Activated T-cell treated with anti-CD3 and anti-CD28 coated beads, Interleukin-2, amount 50 U/mL, for 24 hours (primary cell): ENCODE measurements around the gene APBA2.

Source experiments
- DNase-seq: peaks from one replicate; pipeline ENCODE4 v3.0.0-alpha.2; 2020
- H3K27ac Mint-ChIP-seq: 2 replicates; pipeline ENCODE4 v1.8.0; 2020; ENCODE audit warnings: mild to moderate bottlenecking, mixed read lengths
- H3K27me3 Mint-ChIP-seq: 2 replicates; pipeline ENCODE4 v1.8.0; 2020; ENCODE audit warnings: mixed read lengths
- H3K36me3 Mint-ChIP-seq: 2 replicates; pipeline ENCODE4 v1.8.0; 2020; ENCODE audit warnings: low read depth, mixed read lengths
- H3K4me1 Mint-ChIP-seq: 2 replicates; pipeline ENCODE4 v1.8.0; 2020; ENCODE audit warnings: low read depth, mixed read lengths
- H3K4me3 Mint-ChIP-seq: 2 replicates; pipeline ENCODE4 v1.8.0; 2020; ENCODE audit warnings: mild to moderate bottlenecking, moderate library complexity, mixed read lengths
- H3K9me3 Mint-ChIP-seq: 2 replicates; pipeline ENCODE4 v1.8.0; 2020; ENCODE audit warnings: mixed read lengths

The APBA2 gene

GRCh38 chr15:29127506-29128430, 242.0 kb downstream of the APBA2 start:
- Mint-ChIP-seq H3K9me3 (no peaks in the 10 kb centered on the region), H3K4me1 (peaks cover 3% of the 10 kb centered on the region), H3K27me3 (peaks cover 12% of the 10 kb centered on the region), H3K4me3 (no peak overlapping the region), H3K27ac (no peak overlapping the region), H3K36me3 (no peaks in the 10 kb centered on the region)
- no peak for DNase-seq

GRCh38 chr15:29128671-29129070, 242.9 kb downstream of the APBA2 start:
- no peak overlapping the region for H3K27ac Mint-ChIP-seq
- no peaks in the 10 kb centered on the region for H3K36me3 Mint-ChIP-seq
- no peaks in the 10 kb centered on the region for H3K9me3 Mint-ChIP-seq
- peaks cover 3% of the 10 kb centered on the region for H3K4me1 Mint-ChIP-seq
- DNase-seq, result no peak
- H3K4me3 Mint-ChIP-seq, result no peak overlapping the region
- H3K27me3 Mint-ChIP-seq, result peaks cover 16% of the 10 kb centered on the region

GRCh38 chr15:29129221-29129620, 243.4 kb downstream of the APBA2 start:
- Mint-ChIP-seq H3K27me3 (peaks cover 16% of the 10 kb centered on the region), H3K36me3 (no peaks in the 10 kb centered on the region), H3K27ac (no peak overlapping the region), H3K4me3 (no peak overlapping the region), H3K4me1 (peaks cover 3% of the 10 kb centered on the region), H3K9me3 (no peaks in the 10 kb centered on the region)
- DNase-seq, result no peak

DNA sequence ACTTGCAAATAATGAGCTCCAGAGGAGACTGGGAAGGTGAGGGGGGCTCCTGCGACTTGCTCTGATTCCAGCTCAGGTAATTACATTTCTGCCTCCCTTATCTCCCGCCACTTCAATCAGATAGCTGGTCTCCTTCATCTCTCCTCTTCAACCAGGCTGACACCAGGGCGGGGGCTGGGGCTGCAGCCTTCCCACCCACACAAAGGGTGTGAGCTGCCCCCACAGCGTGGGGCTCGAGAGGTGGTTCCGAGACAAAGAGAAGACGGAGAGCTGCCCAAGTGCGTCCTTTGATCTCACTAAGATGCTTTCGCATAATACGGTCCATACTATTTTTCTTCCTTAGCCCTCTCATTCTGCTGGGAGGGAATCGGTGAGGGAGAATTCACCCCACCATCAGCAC, 244.2 kb downstream of the APBA2 start:
- H3K36me3 Mint-ChIP-seq, result no peaks in the 10 kb centered on the region
- no peak for DNase-seq
- no peak overlapping the region for H3K4me3 Mint-ChIP-seq
- H3K4me1 Mint-ChIP-seq, result peaks cover 3% of the 10 kb centered on the region
- H3K27me3 Mint-ChIP-seq, result peaks cover 16% of the 10 kb centered on the region
- H3K27ac Mint-ChIP-seq, result no peak overlapping the region
- H3K9me3 Mint-ChIP-seq, result no peaks in the 10 kb centered on the region

- Mint-ChIP-seq H3K4me3 (no peak overlapping the region), H3K27me3 (peaks cover 22% of the 10 kb centered on the region), H3K36me3 (no peaks in the 10 kb centered on the region), H3K9me3 (no peaks in the 10 kb centered on the region), H3K27ac (no peak overlapping the region), H3K4me1 (peaks cover 3% of the 10 kb centered on the region)
- no peak for DNase-seq
Measured at GRCh38 chr15:29130476-29130875, 244.7 kb downstream of the APBA2 start.

DNA sequence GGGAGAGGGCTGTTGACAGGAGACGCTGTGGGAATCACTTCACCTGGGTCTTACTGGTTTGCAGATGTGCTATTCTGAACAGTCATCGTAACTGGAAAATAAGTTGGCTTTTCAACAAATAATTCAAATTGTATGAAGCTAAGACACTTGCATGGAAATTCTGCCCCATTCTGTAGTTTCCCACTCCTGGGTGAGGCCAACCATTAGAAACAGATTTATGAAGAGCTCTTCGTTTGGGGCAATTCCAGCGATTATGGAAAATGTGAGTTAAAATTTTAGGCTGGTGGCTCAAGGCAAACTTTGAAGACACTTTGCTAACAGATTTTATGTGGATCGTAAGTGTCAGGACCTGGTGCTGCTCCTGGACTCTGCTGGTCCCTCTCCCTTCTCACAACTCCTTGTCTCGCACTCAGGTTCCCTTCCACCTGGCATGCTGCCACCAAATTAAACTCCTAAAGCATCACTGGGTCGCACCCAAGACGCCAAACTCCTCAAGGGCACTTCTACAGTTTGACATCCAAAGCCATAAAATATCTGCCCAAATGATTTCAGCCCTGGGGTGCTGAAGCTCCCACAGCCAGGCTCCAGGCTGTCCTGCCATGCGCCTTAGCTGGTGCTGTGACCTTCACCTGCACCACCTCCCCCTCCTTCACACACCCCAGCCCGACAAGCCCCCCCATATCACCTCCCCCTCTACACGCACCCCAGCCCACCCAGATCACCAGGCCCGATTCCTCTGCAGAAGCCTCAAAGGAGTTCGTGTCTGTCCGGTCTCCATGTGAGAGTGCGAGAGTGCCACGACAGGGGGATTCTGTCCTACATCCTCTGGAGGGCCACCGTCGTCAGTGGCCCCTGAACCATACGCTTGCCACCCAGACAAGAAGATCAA, 245.4 kb downstream of the APBA2 start:
- peaks cover 22% of the 10 kb centered on the region for H3K27me3 Mint-ChIP-seq
- peaks cover 3% of the 10 kb centered on the region for H3K4me1 Mint-ChIP-seq
- no peak overlapping the region for H3K4me3 Mint-ChIP-seq
- no peak for DNase-seq
- peak overlapping the region; percentile 29 for H3K27ac Mint-ChIP-seq
- no peaks in the 10 kb centered on the region for H3K9me3 Mint-ChIP-seq
- no peaks in the 10 kb centered on the region for H3K36me3 Mint-ChIP-seq

DNA sequence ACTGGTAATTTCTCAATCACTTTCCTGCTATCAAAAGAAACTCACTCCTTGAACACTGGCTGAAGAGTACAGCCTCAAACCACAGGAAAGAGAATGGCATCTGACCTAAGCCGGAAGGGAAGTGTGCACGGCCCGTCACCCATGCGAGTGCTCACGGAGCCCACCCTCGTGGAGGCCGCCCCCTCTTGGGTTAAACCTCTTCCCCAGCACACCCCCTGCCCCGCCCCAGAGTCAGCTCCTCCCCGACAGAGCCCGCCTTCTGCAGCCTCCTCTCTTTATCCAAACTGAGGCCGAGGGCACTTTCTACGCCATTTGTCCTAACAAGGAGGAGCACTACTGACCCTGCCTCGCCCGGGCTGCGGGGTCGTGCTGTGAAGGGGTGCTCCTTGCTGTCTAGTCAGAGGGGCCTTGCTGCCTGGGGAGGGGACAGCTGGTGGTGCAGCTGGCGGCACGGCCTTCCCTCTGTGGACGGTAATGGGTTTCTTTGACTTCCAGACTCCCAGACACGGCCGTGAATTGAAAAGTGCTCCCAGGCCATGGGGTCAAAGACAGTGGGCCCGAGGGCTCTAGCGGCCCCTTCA, 246.2 kb downstream of the APBA2 start:
- Mint-ChIP-seq H3K9me3 (no peaks in the 10 kb centered on the region), H3K27me3 (peaks cover 26% of the 10 kb centered on the region), H3K36me3 (no peaks in the 10 kb centered on the region), H3K27ac (peak overlapping the region; percentile 29), H3K4me3 (no peak overlapping the region), H3K4me1 (peaks cover 3% of the 10 kb centered on the region)
- DNase-seq, result no peak

- Mint-ChIP-seq H3K36me3 (no peaks in the 10 kb centered on the region), H3K27ac (no peak overlapping the region), H3K9me3 (no peaks in the 10 kb centered on the region), H3K4me1 (peaks cover 3% of the 10 kb centered on the region), H3K27me3 (peaks cover 31% of the 10 kb centered on the region), H3K4me3 (no peak overlapping the region)
- no peak for DNase-seq
Measured at GRCh38 chr15:29132735-29133181, 247.0 kb downstream of the APBA2 start.

DNA sequence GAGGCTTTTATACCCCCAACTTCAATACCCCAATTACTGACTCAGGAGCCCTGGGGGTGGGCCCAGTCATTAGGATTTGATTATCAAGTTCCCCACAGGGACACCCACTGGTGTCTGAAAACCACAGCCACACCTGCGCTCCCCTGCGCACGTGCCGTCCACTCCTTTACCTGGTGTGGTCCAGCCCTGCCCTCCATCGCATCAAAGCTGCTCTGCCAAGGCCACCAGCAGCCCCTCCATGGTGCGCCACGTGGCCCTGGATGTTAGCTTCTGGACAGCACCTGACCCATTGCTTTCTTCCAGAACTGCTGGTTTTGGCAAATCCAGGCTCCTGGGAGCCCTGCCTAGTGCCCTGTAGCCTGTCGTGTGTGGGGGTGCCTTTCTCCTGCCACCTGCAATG, 247.5 kb downstream of the APBA2 start:
- no peaks in the 10 kb centered on the region for H3K9me3 Mint-ChIP-seq
- H3K27ac Mint-ChIP-seq, result no peak overlapping the region
- no peak overlapping the region for H3K4me3 Mint-ChIP-seq
- no peak for DNase-seq
- peaks cover 36% of the 10 kb centered on the region for H3K27me3 Mint-ChIP-seq
- no peaks in the 10 kb centered on the region for H3K36me3 Mint-ChIP-seq
- H3K4me1 Mint-ChIP-seq, result peaks cover 3% of the 10 kb centered on the region

DNA sequence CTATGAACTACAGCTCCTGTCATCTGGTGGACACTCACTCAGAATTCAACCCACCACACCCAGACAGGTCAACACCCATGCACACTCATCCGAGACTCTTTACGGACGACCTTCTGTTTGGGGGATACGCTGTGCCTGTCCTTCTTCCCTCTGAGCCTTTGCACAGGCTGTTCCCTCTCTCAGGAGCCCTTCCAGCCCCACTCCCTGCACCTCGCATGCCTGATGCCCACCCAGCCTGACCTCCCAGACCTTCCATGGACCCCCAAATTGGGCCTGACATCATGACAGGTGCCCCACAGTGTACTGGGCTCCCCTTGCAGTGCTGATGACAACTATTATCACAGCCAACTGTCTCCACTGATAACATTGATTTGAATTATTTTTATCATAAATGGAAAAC, 248.0 kb downstream of the APBA2 start:
- peaks cover 41% of the 10 kb centered on the region for H3K27me3 Mint-ChIP-seq
- no peak overlapping the region for H3K4me3 Mint-ChIP-seq
- no peak for DNase-seq
- H3K9me3 Mint-ChIP-seq, result no peaks in the 10 kb centered on the region
- no peaks in the 10 kb centered on the region for H3K36me3 Mint-ChIP-seq
- H3K4me1 Mint-ChIP-seq, result peaks cover 3% of the 10 kb centered on the region
- no peak overlapping the region for H3K27ac Mint-ChIP-seq

DNA sequence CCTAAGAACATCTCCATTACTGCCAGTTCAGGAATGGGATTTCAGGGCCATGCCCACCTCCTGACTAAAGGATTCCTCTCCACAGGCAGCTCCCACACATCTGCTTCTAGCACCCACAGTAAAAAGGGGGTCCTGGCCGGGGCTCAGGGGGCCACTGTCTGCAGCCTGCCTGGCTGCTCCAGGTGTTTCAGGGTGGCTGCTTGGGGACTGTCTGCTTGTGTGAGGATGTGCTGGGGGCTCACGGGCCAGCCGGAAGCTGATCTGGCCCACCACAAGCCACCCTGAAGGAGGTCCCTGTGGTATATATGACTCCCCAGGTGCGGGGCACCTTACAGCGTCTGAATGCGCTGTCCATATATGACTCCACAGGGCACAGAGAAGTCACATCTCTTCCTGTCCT, 248.5 kb downstream of the APBA2 start:
- H3K9me3 Mint-ChIP-seq, result no peaks in the 10 kb centered on the region
- H3K27me3 Mint-ChIP-seq, result peaks cover 45% of the 10 kb centered on the region
- H3K36me3 Mint-ChIP-seq, result no peaks in the 10 kb centered on the region
- H3K4me3 Mint-ChIP-seq, result no peak overlapping the region
- H3K27ac Mint-ChIP-seq, result no peak overlapping the region
- H3K4me1 Mint-ChIP-seq, result peaks cover 3% of the 10 kb centered on the region
- no peak for DNase-seq

- Mint-ChIP-seq H3K27me3 (peaks cover 51% of the 10 kb centered on the region), H3K36me3 (no peaks in the 10 kb centered on the region), H3K9me3 (no peaks in the 10 kb centered on the region), H3K4me1 (peaks cover 5% of the 10 kb centered on the region), H3K4me3 (no peak overlapping the region), H3K27ac (no peak overlapping the region)
- DNase-seq, result no peak
Measured at GRCh38 chr15:29134641-29135308, 249.0 kb downstream of the APBA2 start.

DNA sequence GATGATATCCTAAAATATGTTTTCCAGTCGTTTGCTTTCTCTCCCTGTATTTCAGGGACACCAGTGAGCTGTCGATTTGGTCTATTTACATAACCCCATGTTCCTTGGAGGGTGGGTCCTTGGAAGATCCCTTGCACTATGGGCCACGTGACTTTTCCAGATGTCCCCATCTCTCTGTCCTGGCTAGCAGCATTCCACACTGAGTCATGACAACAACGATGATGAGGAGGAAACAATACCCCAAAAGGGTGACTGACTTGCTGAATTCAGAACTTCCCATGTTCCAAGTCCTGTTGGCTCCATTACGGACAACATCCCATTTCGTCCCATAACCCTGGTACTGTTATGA, 249.5 kb downstream of the APBA2 start:
- peaks cover 9% of the 10 kb centered on the region for H3K4me1 Mint-ChIP-seq
- peaks cover 56% of the 10 kb centered on the region for H3K27me3 Mint-ChIP-seq
- no peaks in the 10 kb centered on the region for H3K36me3 Mint-ChIP-seq
- no peak for DNase-seq
- H3K9me3 Mint-ChIP-seq, result no peaks in the 10 kb centered on the region
- no peak overlapping the region for H3K27ac Mint-ChIP-seq
- H3K4me3 Mint-ChIP-seq, result no peak overlapping the region
